ENCODE results near the gene SALL3. TPM values are rescaled to one million over a fixed set of nuclear protein-coding genes. Genes with fewer than 3 reads are reported as not detected.

The SALL3 gene
- total RNA-seq, 4 donors from 2014 or later = not detected

- Histone ChIP-seq H3K36me3 (no peaks in the 10 kb centered on the region), H3K27ac (no peak overlapping the region), H3K9me3 (peaks cover 0 to 41% (median 0%) of the 10 kb centered on the region in 3 donors), H3K27me3 (peaks cover 4% of the 10 kb centered on the region), H3K4me3 (no peak overlapping the region), H3K4me1 (no peaks in the 10 kb centered on the region)
- TF ChIP-seq POLR2A (IDR thresholded peaks at IDR 0.05) (no peak), CTCF (IDR thresholded peaks at IDR 0.05) (no peak), EP300 (IDR thresholded peaks at IDR 0.05) (no peak), POLR2AphosphoS5 (IDR thresholded peaks at IDR 0.05) (no peak)
- 74 to 83% methylated on average over 2 to 5 of the region's 9 CpGs for WGBS, 2 donors (ENCODE audit: low coverage in 1 of 2)
- ATAC-seq = no peak
Observed at GRCh38 chr18:79030680-79031079, 51.1 kb downstream of the SALL3 start.

GRCh38 chr18:79042276-79042675, 62.7 kb downstream of the SALL3 start:
- no peak overlapping the region for H3K27ac ChIP-seq
- H3K9me3 ChIP-seq = no peaks in the 10 kb centered on the region
- TF ChIP-seq CTCF (IDR thresholded peaks at IDR 0.05) (no peak), POLR2A (IDR thresholded peaks at IDR 0.05) (no peak), POLR2AphosphoS5 (IDR thresholded peaks at IDR 0.05) (no peak), EP300 (IDR thresholded peaks at IDR 0.05) (no peak)
- peaks cover 27% of the 10 kb centered on the region for H3K27me3 ChIP-seq
- WGBS, 2 donors (ENCODE audit: low coverage in 1 of 2) = 43 to 54% methylated on average over 2 to 5 of the region's 5 CpGs
- H3K4me3 ChIP-seq = no peak overlapping the region
- ATAC-seq = no peak
- no peaks in the 10 kb centered on the region for H3K36me3 ChIP-seq
- no peaks in the 10 kb centered on the region for H3K4me1 ChIP-seq

GRCh38 chr18:79043288-79043687, 63.7 kb downstream of the SALL3 start:
- Histone ChIP-seq H3K27me3 (peaks cover 35% of the 10 kb centered on the region), H3K4me1 (no peaks in the 10 kb centered on the region), H3K27ac (no peak overlapping the region), H3K4me3 (no peak overlapping the region), H3K9me3 (no peaks in the 10 kb centered on the region), H3K36me3 (no peaks in the 10 kb centered on the region)
- no peak for TF ChIP-seq CTCF (IDR thresholded peaks at IDR 0.05)
- TF ChIP-seq POLR2AphosphoS5 (IDR thresholded peaks at IDR 0.05) = no peak
- TF ChIP-seq POLR2A (IDR thresholded peaks at IDR 0.05) = no peak
- no peak for TF ChIP-seq EP300 (IDR thresholded peaks at IDR 0.05)
- no peak for ATAC-seq
- 90% methylated on average over 2 of the region's 5 CpGs; no CpG with 5 or more reads in 1 of the 2 donors for WGBS, 2 donors (ENCODE audit: low coverage in 1 of 2)

- peaks cover 47% of the 10 kb centered on the region for H3K27me3 ChIP-seq
- H3K36me3 ChIP-seq = no peaks in the 10 kb centered on the region
- WGBS, 2 donors (ENCODE audit: low coverage in 1 of 2) = 61 to 63% methylated on average over 3 of the region's 14 CpGs
- TF ChIP-seq POLR2AphosphoS5 (IDR thresholded peaks at IDR 0.05) (no peak), CTCF (IDR thresholded peaks at IDR 0.05) (no peak), POLR2A (IDR thresholded peaks at IDR 0.05) (no peak), EP300 (IDR thresholded peaks at IDR 0.05) (no peak)
- no peaks in the 10 kb centered on the region for H3K4me1 ChIP-seq
- no peak for ATAC-seq
- no peak overlapping the region for H3K4me3 ChIP-seq
- H3K27ac ChIP-seq = no peak overlapping the region
- H3K9me3 ChIP-seq = no peaks in the 10 kb centered on the region
Observed at GRCh38 chr18:79046522-79046921, 66.9 kb downstream of the SALL3 start.

GRCh38 chr18:79047556-79048244, 68.1 kb downstream of the SALL3 start:
- TF ChIP-seq CTCF (IDR thresholded peaks at IDR 0.05) (no peak), POLR2A (IDR thresholded peaks at IDR 0.05) (no peak), EP300 (IDR thresholded peaks at IDR 0.05) (no peak), POLR2AphosphoS5 (IDR thresholded peaks at IDR 0.05) (no peak)

More at GRCh38 chr18:79047556-79048244, 68.1 kb downstream of the SALL3 start:
- H3K27me3 ChIP-seq = peaks cover 49% of the 10 kb centered on the region
- ATAC-seq = no peak
- no peaks in the 10 kb centered on the region for H3K9me3 ChIP-seq
- H3K4me3 ChIP-seq = no peak overlapping the region
- no peak overlapping the region for H3K27ac ChIP-seq
- H3K36me3 ChIP-seq = no peaks in the 10 kb centered on the region
- no peaks in the 10 kb centered on the region for H3K4me1 ChIP-seq
- WGBS, 2 donors (ENCODE audit: low coverage in 1 of 2) = 80 to 88% methylated on average over 8 to 15 of the region's 36 CpGs

Measured in gastroesophageal sphincter (tissue), 4 donors.